Measurements from ENCODE around the gene MRFAP1L1. TPM values are rescaled to one million over a fixed set of nuclear protein-coding genes. Genes with fewer than 3 reads are reported as not detected.

MRFAP1L1 gene
- total RNA-seq, 1 donor from 2014 or later = 44.7 TPM

- Mint-ChIP-seq H3K9me3 (ENCODE audit: low read depth) (no peaks in the 10 kb centered on the region), H3K27ac (ENCODE audit: unreplicated experiment) (no peak overlapping the region), H3K27me3 (ENCODE audit: low read depth) (no peaks in the 10 kb centered on the region), H3K4me3 (ENCODE audit: unreplicated experiment) (no peak overlapping the region), H3K4me1 (ENCODE audit: low read depth) (peaks cover 40% of the 10 kb centered on the region), H3K36me3 (ENCODE audit: low read depth) (no peaks in the 10 kb centered on the region)
- no peak for TF ChIP-seq CTCF (IDR thresholded peaks at IDR 0.05)
- no peak for DNase-seq (ENCODE audit: low spot score)
Measured at GRCh38 chr4:6722891-6723290, 13.2 kb upstream of the MRFAP1L1 start.

- Mint-ChIP-seq H3K36me3 (ENCODE audit: low read depth) (no peaks in the 10 kb centered on the region), H3K9me3 (ENCODE audit: low read depth) (no peaks in the 10 kb centered on the region), H3K4me1 (ENCODE audit: low read depth) (peaks cover 37% of the 10 kb centered on the region), H3K27me3 (ENCODE audit: low read depth) (no peaks in the 10 kb centered on the region), H3K4me3 (ENCODE audit: unreplicated experiment) (no peak overlapping the region), H3K27ac (ENCODE audit: unreplicated experiment) (no peak overlapping the region)
- no peak for TF ChIP-seq CTCF (IDR thresholded peaks at IDR 0.05)
- DNase-seq (ENCODE audit: low spot score) = no peak
Measured at GRCh38 chr4:6721121-6721520, 11.5 kb upstream of the MRFAP1L1 start.

- Mint-ChIP-seq H3K4me3 (ENCODE audit: unreplicated experiment) (peak overlapping the region; percentile 35), H3K27ac (ENCODE audit: unreplicated experiment) (peak overlapping the region; percentile 77)
Measured at GRCh38 chr4:6720202-6720699, 10.6 kb upstream of the MRFAP1L1 start.

GRCh38 chr4:6719611-6720179 lies 10.0 kb upstream of the MRFAP1L1 start:
- Mint-ChIP-seq H3K4me3 (ENCODE audit: unreplicated experiment) (no peak overlapping the region), H3K4me1 (ENCODE audit: low read depth) (peaks cover 43% of the 10 kb centered on the region), H3K27ac (ENCODE audit: unreplicated experiment) (peak overlapping the region; percentile 60), H3K27me3 (ENCODE audit: low read depth) (no peaks in the 10 kb centered on the region), H3K36me3 (ENCODE audit: low read depth) (no peaks in the 10 kb centered on the region), H3K9me3 (ENCODE audit: low read depth) (no peaks in the 10 kb centered on the region)
- TF ChIP-seq CTCF (IDR thresholded peaks at IDR 0.05) = no peak
- no peak for DNase-seq (ENCODE audit: low spot score)

More at GRCh38 chr4:6720202-6720699, 10.6 kb upstream of the MRFAP1L1 start:
- H3K4me1 Mint-ChIP-seq (ENCODE audit: low read depth) = peaks cover 44% of the 10 kb centered on the region
- H3K27me3 Mint-ChIP-seq (ENCODE audit: low read depth) = no peaks in the 10 kb centered on the region
- DNase-seq (ENCODE audit: low spot score) = no peak
- H3K9me3 Mint-ChIP-seq (ENCODE audit: low read depth) = no peaks in the 10 kb centered on the region
- peak; percentile 99 for TF ChIP-seq CTCF (IDR thresholded peaks at IDR 0.05)
- no peaks in the 10 kb centered on the region for H3K36me3 Mint-ChIP-seq (ENCODE audit: low read depth)

GRCh38 chr4:6718932-6719610 lies 9.4 kb upstream of the MRFAP1L1 start:
- Mint-ChIP-seq H3K4me3 (ENCODE audit: unreplicated experiment) (no peak overlapping the region), H3K36me3 (ENCODE audit: low read depth) (no peaks in the 10 kb centered on the region), H3K27me3 (ENCODE audit: low read depth) (no peaks in the 10 kb centered on the region), H3K27ac (ENCODE audit: unreplicated experiment) (peak overlapping the region; percentile 60), H3K4me1 (ENCODE audit: low read depth) (peaks cover 37% of the 10 kb centered on the region), H3K9me3 (ENCODE audit: low read depth) (no peaks in the 10 kb centered on the region)
- no peak for TF ChIP-seq CTCF (IDR thresholded peaks at IDR 0.05)
- DNase-seq (ENCODE audit: low spot score) = no peak

Measured in chondrocyte (in vitro differentiated cells).